ENCODE results near the gene PSME4.

DNA sequence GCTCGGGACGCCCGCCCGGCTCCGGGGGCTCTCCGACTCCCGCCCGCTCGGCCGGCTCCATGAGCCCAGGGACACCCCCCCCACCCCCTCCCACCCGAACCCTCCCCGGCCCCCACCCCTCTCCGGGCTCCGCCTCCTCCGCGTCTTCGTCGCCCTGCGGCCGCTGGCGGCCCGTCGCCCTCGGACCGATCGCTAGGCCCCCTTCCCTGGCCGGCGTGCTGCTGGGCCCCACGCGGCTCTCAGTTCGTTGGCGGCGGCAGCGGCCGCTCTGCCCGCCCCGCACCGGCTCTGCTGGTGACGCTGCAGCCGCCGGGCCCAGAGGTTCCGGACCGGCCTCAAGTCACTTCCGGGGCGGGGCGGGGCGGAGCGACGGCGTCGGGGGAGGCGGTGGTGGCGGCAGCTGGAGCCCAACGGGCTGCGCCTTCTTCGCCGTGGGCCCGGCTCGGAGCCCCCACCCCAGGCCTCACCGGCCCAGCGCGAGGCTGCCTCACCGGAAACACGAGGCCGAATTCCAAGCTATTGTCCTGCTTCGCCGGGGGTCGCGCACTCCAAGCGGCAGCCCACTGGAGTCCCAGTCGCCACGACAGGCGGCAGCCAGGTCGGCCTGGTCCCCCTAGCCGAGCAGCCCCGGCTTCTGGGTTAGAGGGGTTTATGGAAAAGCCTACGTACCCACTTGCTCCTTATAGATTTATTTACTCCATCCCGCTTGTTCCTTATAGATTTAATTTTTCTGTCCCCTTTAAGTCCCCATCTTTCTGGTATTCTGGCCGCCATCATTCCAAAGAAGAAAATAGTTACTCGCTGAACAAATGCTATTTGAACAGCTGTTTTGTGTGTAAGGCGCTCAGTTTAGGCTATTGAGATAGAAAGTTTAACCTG is at the start of gene PSME4:
- TF ChIP-seq, protein P1, sequence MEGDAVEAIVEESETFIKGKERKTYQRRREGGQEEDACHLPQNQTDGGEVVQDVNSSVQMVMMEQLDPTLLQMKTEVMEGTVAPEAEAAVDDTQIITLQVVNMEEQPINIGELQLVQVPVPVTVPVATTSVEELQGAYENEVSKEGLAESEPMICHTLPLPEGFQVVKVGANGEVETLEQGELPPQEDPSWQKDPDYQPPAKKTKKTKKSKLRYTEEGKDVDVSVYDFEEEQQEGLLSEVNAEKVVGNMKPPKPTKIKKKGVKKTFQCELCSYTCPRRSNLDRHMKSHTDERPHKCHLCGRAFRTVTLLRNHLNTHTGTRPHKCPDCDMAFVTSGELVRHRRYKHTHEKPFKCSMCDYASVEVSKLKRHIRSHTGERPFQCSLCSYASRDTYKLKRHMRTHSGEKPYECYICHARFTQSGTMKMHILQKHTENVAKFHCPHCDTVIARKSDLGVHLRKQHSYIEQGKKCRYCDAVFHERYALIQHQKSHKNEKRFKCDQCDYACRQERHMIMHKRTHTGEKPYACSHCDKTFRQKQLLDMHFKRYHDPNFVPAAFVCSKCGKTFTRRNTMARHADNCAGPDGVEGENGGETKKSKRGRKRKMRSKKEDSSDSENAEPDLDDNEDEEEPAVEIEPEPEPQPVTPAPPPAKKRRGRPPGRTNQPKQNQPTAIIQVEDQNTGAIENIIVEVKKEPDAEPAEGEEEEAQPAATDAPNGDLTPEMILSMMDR (IDR thresholded peaks at IDR 0.05), result peak in 1 of 3 experiments; percentile 4
- peak; percentile 79 for TF ChIP-seq POLR2A (IDR thresholded peaks at IDR 0.05)

Measured in testis (tissue), 2 donors.